T-helper 2 cell (primary cell): ENCODE data around the gene LFNG.

Experiments
- DNase-seq, 5 experiments: peaks; one replicate each; pipeline versions ENCODE4 v3.0.0 to v3.0.0-alpha.2; 2012 to 2022

LFNG gene

DNA sequence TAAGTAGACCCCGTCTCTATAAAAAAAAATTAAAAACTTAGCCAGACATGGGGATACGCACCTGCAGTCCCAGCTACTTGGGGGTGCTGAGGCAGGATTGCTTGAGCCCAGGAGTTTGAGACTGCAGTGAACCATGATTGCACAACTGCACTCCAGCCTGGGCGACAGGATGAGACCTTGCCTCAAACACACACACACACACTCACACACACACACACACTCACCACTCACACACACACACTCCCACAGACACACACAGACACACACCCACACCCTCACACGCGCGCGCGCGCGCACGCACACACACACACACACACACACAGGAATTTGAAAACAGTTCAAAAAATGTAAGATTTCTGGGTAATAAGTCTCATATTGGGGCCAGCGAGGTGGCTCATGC lies 34.7 kb upstream of the LFNG start:
- peak in 1 of 5 experiments; percentile 16 for DNase-seq

DNA sequence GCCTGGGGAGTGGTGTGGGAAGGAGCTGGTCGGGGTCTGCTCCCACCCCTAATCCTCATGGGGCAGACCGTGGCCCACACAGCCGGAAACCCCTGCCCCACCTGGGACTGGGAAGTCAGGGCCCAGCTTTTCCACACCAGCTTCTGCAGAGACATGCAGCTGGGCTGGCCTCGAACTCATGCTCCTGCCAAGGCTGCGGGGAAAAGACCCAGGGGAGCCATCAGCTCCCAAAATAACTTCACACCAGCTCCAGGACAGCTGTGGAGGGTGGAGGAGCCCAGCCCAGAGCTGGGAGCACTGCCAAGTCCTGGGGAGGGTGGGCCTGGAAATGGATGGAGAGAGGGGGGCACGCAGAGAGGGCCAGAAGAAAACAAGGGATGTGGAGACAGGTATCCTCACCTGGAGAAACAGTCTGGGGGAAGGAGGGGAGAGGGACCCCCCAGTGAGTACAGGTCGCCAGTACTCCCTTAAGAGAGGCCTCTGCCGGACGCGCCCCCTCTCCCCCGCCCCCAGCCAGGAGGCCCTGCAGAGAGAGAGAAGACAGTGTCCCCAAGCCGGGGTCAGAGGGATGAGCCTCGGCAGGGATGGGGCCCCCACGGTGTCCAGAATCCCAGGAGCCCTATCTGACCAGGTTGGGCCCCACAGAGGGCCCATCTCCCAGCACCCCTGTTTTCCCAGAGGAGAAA lies 31.8 kb upstream of the LFNG start:
- DNase-seq: no peak

DNA sequence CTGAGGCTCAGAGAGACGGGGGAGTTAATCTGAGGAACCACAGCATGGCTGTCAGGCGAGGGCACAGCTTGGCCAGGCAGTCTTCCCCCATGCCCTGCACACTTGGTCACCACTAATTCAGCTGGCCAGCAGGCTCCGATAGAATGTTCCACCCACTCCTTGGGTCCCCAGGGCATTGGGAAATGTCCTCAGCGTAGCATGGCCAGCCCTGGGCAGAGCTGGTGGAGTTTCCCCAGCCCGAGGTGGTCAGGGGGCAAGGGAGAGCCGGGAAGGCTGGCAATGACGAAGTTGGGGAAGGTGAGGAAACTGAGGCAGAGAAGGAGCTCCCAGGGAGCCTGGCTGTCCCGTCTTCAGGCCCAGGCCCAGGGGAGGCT lies 31.3 kb upstream of the LFNG start:
- no peak for DNase-seq

DNA sequence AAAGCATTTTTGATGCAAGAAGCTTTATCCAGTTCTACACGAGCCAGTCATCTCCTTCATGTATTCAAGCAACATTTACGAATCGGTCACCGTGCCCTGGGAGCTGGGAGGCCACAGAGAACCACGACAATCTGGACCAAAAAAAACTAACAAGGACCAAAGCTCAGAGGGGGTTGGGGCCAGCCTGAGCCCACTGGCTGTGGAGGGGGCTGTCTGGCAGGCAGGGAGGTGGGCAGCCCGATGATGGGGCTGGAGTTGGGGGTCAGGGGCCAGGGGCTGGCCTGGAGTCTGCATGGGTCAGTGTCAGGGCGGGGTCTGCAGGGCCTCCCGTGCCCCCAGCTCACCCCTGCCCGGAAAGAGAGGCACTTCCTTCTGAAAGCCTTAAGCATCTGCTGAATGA lies 30.9 kb upstream of the LFNG start:
- no peak for DNase-seq

DNA sequence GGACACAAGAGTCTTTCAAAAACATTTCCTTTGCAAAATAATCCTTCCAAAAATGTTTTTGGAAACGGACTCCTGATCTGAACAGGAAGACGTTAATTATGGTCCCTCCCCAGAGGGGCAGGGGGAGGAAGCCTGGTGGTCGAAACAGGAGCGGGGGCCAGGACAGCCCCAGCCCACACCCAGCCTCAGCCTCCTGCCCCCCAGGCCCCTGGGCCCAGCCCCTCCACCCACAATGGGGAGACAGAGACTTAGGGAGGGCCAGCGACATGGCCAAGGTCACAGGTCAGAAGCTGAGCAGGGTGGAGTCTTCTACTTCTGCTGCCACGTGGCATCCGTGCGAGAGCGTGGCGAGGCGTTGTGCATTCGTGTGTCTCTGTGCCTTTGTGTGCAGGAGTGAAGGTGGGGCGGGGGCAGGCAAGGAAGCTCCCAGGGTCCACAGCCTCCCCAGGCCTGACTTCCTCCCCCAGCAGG lies 29.4 kb upstream of the LFNG start:
- DNase-seq: no peak

DNA sequence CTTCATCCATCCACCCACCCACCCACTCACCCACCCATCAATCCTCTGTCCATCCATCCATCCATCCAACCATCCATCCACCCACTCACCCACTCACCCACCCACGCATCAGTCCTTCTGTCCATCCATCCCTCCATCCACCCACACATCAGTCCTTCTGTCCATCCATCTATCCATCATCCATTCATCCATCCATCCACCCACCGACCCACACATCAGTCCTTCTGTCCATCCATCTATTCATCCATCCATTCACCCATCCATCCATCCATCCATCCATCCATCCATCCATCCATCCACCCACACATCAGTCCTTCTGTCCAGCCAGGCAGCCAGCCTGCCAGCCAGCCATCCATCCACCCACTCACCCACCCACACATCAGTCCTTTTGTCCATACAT lies 27.5 kb upstream of the LFNG start:
- no peak for DNase-seq

DNA sequence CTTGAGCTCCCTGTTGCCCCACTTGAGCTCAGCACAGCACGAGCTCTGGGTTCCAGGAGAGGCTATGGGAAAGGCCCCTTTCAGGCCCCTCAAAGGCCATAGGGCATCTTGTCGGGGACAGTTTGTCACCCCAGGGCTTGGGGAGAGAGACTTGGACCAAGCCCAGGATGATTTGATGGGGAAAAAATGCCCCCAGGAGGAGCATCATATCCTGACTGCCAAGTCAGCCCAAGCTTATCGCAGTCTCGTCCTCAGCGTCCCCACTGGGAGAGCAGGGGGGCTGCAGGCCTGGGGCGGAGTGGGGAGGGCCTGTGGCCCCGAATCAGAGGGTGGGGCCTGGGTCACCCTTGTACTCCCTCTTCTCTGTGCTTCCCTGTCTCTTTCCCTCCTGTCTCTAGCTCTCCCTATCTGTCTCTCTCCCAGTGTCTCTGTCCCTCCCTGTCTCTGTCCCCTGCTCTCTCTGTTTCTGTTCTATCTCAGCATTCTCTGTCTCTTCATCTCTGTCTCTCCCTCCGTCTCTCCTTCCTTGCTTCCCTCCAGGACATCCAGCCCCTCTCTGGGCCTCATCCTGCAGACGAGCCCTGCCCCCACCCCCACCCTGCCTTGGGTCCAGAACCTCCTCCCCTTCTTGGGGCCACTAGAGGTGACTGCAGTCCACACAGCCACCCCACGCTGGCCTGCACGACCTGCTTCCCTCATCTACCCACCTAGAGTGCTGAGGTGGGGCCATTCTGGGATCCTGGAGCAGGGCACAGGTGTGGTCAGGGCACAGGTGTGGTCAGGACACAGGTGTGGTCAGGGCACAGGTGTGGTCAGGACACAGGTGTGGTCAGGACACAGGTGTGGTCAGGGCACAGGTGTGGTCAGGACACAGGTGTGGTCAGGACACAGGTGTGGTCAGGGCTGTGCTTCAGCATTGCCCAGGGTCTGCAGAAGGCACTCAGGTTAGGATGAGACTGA lies 26.1 kb upstream of the LFNG start:
- no peak for DNase-seq

DNA sequence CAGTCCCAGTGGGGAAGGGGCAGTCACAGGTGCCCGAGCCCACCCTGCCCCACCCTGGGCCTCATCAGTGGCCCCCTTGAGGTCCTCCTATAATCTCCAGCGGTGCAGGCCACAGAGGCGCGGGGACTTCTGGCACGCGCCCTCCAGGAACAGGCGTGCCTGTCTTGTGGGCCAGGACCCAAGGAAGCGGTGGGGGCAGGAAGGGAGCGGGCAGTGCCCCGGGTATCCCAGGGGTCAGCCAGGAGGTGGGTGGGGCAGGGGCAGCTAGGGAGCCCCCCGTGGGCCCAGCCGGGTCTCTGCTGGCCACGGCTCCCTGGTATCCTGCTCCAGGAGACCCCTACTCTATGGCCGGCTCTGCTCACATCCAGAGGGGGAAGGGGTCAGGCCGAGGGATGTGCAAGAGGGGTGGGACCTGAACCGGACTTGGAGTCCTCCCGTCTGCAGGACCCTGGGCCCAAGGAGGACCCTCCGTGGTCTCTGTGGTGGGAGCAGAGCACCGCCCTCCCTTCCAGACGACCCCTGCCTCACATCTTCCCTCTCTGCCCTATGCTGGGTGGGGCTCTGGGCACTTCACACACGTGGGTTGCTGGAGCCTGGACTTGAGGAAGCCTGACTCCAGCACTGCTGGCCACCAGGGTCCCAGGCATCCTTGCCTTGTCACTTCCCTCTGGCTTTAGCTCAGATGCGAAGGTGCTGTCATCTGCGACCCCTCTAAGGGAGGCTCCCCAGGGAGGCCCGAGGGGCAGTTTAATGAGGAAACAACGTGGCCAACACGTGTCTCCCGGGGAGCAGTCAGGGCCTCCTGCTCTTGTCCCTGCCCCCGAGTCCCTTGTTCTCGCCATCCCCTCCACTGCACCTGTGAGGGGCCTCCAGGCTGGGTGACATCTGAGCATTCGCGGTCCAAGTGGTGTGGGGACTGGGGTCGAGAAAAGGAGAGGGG lies 25.1 kb upstream of the LFNG start:
- no peak for DNase-seq

DNA sequence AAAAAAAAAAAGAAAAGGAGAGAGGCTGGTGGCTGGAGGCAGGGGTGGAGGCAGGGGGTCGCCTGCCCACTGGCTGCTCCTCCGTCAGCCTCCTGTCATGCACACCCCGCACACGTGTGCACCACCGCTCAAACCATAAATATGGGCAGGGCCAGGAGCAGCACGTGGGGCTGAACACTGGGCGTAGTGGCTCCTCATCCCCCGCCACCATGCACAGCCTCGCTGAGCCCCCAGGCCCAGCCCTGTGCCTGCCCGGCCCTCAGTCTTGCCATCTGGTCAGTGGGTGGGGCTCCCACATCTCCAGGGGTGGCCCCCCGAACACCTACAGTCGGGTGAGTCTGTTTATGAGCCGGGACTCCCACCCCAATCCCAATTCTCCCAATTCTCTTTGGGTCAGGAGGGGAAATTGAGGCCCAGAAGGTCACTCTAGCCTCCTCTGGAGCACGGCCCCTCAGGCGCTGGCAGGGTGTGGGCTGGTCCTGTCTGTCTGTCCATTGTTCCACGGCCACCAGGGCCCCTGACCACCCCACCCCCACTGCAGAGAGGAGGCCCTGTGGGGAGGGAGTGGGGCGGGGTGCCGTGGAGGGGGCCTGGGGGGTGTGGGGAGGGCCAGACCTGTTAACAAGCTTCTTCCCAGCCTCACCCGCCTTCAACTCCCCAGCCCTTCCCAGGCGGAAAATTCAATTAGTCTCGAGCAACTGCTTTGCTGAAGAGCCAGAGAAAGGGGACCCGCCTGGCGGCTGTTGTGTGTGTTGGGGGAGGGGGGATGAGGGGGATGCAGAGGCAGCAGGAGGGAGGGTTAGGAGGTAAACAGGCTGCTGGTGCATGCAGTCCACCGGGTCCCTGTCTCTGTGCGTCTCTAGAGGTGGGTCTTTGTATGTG lies 23.9 kb upstream of the LFNG start:
- no peak for DNase-seq

DNA sequence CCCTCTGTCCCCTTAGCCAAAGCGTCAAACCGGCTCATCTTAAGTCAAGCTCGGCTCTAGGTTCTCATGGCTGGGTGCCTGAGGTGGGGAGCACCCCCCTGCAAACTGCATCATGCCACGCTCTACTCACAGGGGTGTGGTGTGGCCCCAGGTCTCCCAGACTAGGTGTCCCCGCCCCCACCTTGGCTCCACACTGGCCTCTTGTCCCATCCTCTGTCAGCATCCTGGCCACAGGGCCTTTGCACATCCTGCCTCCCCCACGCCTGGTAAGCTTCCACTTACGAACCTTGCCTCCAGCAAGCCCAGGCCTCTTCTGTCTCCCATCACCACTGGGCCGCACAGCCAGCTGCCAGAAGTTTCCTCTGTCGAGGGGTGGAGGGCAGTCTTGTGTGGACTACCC lies 23.2 kb upstream of the LFNG start:
- no peak for DNase-seq

DNA sequence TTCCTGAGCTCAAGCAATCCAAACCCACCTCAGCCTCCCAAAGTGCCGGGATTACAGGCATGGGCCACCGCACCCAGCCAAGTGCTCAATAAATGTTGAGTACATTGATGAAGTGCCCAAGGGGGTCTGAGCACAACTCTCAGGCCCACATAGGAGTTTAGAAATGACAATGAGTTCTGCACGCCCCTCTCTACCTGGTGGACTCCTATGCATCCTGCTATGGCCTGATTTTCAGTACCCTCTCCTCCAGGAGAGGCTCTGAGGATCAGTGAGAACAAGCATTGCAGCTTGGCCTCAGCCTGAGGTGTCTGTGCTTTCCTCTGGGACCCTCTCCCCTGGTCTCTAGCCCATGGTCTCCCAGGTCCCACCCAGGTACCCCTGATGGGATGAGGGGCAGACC lies 22.5 kb upstream of the LFNG start:
- DNase-seq: no peak

DNA sequence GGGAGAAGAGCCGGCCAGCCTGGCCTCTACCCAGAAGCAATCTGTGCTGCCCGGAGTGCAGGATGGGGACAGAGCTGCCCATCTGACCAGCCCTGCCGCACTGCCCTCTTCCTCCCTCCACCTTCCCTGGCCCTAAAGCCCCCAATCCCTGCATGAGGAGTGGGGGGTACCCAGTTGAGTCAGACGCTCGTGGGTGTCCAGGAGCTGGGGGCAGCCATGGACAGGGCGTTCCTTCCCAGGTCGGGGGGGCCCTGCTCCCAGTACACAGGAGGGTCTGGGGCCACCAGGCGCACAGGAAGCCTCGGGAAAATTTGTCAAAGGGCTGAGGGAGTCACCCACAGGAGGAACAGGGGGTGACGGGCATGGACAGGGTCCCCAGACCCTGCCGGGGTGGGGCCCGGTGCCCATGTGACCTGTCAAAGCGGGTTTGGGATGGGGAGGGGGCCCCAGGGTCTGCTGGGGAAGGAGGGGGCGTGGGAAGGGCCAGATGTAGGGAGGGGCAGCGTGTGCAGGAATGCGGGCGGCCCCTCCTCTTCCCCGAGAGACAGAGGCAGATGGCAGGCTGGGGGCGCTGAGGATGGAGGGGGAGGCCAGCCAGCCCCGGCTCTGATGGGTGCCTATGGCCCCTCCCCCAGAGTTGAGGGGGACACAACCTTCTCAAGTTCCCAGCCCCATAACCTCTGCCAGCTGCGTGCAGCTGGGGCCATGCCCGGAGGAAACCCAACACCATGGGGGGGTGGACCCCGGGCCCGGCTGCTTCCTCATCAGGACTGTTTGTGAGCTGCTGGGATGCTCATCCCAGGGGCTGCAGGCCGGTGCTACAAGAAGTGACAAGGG lies 21.9 kb upstream of the LFNG start:
- DNase-seq: no peak

DNA sequence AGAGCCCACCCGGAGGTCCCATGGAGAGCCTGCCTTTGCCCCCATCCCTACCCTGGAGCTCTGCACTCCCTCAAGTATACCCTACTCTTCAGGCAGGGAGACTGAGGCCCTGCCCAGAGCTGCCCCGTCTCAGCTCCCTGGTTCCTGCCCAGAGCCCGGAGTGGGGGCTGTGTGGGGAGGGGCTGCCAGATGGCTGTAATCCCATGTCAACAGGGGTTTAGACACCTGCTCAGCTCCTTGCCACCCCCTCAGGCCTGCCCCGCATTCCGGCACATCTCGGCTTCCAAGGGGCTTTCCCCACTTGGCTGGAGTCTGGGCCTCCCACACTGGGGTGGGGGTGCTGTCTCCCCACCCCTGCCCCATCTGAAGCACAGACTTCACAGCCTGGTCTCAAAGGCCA lies 20.9 kb upstream of the LFNG start:
- no peak for DNase-seq

DNA sequence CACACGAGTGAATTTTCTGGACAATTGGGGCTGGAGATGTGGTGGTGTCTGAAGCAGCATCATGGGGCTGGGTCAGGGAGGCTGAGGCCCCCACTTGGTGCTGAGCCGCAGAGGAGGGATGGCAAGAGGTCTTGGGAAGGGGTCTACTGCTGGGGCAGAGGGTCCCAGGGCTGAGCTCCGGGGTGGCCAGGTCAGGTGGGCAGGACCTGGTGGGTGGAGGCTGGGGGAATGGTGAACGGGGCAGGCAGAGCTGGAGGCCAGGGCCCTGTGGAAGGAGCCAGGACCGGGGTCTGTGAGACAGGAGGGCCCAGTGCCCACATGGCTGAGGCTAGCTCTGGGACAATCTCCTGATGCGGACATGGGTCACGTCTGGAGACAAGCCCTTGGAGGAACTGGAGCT lies 20.4 kb upstream of the LFNG start:
- DNase-seq: no peak

DNA sequence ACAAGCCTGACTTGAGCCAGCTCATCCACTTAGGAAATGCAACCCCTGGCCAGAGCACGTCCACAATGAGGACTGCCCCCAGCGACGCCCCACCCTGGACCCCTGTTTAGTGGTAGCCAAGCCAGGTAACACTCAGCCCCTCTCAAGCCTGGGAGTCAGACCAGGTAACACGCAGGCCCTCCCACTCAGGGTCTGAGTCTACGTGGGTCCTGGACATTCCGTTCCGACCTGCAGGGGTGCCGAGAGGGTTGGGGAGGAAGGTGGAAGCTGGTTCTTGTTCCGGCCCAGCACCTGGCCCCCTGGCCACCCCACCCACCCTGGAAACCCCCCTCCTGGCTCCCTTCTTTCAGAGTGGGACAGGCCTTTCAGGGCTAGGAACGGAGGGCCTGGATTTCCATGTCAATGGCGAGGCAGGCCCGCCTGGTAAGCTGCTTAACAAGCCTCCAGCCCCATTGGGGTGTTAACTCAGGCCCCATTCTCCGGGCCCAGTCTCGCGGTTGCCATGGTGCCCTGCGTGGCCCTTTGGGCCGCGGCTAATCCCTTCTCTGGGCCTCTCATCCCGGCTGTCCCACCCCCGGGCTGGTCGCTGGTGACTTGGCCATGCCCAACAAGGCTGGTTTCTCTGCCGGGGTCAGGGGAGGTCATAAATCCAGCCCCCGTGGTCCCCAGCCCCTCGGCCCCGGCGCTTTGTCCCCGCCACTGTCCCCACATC lies 19.7 kb upstream of the LFNG start:
- no peak for DNase-seq

DNA sequence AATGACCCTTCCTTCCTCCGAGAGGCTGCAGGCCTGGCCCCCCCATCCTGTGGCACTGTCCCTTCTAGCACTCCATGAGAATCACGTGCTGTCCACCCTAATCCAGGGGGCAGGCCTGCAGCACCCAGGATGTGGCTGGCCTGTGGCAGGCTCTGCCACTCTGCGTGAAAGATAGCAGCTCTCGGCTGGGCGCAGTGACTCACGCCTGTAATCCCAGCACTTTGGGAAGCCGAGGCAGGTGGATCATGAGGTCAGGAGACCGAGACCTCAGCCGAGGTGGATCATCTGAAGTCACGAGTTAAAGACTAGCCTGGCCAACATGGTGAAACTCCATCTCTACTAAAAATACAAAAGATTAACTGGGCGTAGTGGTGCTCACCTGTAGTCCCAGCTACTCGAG lies 18.9 kb upstream of the LFNG start:
- DNase-seq: no peak

DNA sequence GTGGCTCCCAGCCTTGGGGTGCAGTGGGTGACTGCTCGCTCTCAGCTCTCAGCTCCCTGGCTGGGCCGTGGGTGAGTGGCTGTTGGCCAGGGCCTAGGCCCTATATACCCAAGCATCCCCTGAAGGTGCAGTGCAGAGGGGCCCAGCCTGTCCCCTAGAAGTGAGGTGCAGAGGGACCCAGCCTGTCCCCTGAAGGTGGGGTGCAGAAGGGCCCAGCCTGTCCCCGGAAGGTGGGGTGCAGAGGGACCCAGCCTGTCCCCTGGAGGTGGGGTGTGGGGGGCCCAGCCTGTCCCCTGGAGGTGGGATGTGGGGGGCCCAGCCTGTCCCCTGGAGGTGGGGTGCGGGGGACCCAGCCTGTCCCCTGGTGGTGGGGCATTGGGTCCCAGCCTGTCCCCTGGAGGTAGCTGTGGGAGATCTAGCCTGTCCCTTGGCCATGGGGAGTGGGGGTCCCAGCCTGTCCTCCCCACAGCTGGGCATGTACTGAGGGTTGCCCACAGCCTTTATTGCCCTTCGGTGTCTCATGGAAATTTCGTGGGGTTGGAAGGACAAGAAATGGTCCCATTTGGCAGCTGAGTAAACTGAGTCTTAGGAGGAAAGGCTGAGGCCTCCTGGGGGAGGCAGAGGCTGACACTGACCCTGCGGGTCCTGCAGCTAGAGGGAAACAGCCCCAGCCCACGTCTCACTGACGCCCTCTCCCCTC lies 17.5 kb upstream of the LFNG start:
- no peak for DNase-seq

DNA sequence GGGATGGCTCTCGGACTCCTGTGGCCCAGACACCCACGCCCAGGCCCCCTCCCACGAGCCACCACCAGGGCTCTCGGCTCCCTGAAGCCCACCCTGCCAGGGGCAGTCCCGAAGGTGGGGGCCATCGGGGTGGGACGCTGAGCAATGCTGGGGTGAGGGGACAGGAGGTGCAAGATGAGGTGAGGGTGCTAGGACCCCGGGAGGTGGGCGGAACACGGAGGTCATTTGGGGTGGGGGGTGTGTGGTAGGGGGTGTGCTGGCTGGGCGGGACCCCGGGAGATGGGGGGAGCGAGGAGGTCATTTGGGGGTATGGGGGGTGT lies 17.0 kb upstream of the LFNG start:
- DNase-seq: no peak

DNA sequence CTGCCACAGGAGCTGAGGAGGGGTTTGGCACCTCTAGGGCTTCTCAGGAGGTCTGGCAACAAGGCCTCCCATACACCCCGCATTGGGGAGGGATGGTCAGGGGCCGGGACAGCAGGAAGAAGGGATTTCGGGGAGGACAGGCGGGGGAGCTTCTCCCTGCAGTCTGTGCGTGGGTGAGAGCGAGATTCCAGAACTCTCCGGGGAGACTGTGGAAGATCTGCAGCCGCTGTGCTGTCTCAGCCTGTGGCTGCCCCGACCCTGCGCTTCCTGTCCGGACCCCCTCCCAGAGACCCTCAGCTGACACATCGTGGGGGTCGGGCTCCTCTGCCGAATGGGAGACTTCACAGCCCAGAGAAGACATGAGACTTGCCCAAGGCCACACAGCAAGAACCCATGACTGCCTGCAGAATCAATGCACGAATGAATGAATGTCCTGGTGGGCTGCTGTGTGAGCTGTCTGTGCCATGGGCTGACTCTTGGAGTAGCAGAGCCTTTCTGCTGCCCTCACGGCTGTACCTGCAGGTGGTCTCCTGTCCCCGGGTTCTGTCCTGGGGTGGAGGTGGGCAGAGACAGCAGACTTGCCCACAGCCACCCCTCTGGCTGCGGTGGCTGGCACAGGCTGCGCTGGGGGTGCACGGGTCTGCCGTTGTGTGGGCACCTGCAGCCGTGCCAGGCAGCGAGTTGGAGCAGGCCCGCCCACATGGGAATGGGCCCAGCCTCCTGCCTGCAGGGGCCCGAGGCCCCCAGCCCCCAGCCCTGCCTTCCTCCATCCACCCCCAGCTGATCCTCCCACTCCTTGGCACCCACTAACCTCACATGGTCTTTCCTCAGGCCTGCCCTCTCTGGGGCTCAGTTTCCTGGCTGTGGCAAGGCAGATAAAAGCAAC lies 16.3 kb upstream of the LFNG start:
- no peak for DNase-seq
